Parathyroid adenoma (tissue), 2 donors: Measurements from ENCODE around the gene CKAP2.

Source experiments
- H2AFZ ChIP-seq: fragments of 300-600 bp; sonication (generic); one replicate; pipeline ENCODE4 v1.7.0; 2017; ENCODE audit warnings: antibody characterized with exemption, mild to moderate bottlenecking
- H3K27ac ChIP-seq: fragments of 300-600 bp; sonication (generic); one replicate; pipeline ENCODE4 v1.7.0; 2017
- H3K27me3 ChIP-seq: fragments of 300-600 bp; sonication (generic); one replicate; pipeline ENCODE4 v1.7.0; 2017; ENCODE audit warnings: low read length; ENCODE audit not compliant: control insufficient read depth, insufficient read depth
- H3K36me3 ChIP-seq: fragments of 300-600 bp; sonication (generic); one replicate; pipeline ENCODE4 v1.7.0; 2017; ENCODE audit warnings: low read length; ENCODE audit not compliant: control insufficient read depth, insufficient read depth
- H3K4me1 ChIP-seq: fragments of 300-600 bp; sonication (generic); one replicate; pipeline ENCODE4 v1.7.0; 2017; ENCODE audit warnings: control low read depth
- H3K4me2 ChIP-seq: fragments of 300-600 bp; sonication (generic); one replicate; pipeline ENCODE4 v1.7.0; 2017; ENCODE audit warnings: low read length
- H3K4me3 ChIP-seq: fragments of 300-600 bp; sonication (generic); one replicate; pipeline ENCODE4 v1.7.0; 2017; ENCODE audit warnings: low read depth, low read length
- H3K79me2 ChIP-seq: fragments of 300-600 bp; sonication (generic); one replicate; pipeline ENCODE4 v1.7.0; 2017; ENCODE audit warnings: control low read depth
- H3K9ac ChIP-seq: fragments of 300-600 bp; sonication (generic); one replicate; pipeline ENCODE4 v1.7.0; 2017; ENCODE audit warnings: mild to moderate bottlenecking
- H3K9me3 ChIP-seq: fragments of 300-600 bp; sonication (generic); one replicate; pipeline ENCODE4 v1.7.0; 2017; ENCODE audit warnings: low read length; ENCODE audit not compliant: control insufficient read depth
- TF ChIP-seq, protein P1 (sequence below): fragments of 300-600 bp; sonication (generic); IDR thresholded peaks from one replicate; pipeline ENCODE4 v1.7.0; 2017; ENCODE audit warnings: antibody characterized with exemption, mild to moderate bottlenecking
- donor health status: primary hyperparathyroidism.

CKAP2 gene

DNA sequence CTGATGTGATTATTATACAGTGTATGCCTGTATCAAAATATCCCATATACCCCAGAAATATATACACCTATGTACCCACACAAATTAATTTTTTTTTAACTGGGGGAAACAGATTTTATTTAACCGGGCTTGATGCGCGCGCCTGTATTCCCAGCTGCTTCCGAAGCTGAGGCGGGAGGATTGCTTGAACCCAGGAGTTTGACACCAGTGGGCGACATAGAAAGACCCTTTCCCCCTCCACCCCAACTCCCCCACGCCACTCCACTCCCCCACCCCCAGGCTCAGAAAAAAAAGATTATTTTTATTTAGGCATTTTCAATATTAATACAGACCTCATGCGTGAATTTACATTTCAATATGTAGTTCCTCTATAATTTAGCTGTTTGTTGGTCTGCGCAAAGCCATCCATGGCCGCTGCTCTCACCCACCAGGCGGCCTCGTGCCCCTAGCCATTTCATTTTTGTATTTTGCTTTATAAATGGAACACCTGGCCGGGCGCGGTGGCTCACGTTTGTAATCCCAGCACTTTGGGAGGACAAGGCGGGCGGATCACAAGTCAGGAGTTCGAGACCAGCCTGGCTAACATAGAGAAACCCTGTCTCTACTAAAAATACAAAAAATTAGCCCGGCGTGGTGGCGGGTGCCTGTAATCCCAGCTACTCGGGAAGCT lies 4.0 kb upstream of the CKAP2 start:
- H3K27ac ChIP-seq = no peak overlapping the region
- peak overlapping the region; percentile 19 for H3K9ac ChIP-seq
- no peak overlapping the region for H2AFZ ChIP-seq
- no peak overlapping the region for H3K4me2 ChIP-seq
- TF ChIP-seq, protein P1, sequence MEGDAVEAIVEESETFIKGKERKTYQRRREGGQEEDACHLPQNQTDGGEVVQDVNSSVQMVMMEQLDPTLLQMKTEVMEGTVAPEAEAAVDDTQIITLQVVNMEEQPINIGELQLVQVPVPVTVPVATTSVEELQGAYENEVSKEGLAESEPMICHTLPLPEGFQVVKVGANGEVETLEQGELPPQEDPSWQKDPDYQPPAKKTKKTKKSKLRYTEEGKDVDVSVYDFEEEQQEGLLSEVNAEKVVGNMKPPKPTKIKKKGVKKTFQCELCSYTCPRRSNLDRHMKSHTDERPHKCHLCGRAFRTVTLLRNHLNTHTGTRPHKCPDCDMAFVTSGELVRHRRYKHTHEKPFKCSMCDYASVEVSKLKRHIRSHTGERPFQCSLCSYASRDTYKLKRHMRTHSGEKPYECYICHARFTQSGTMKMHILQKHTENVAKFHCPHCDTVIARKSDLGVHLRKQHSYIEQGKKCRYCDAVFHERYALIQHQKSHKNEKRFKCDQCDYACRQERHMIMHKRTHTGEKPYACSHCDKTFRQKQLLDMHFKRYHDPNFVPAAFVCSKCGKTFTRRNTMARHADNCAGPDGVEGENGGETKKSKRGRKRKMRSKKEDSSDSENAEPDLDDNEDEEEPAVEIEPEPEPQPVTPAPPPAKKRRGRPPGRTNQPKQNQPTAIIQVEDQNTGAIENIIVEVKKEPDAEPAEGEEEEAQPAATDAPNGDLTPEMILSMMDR = no peak
- no peak overlapping the region for H3K4me3 ChIP-seq
- H3K9me3 ChIP-seq = no peaks in the 10 kb centered on the region
- no peaks in the 10 kb centered on the region for H3K27me3 ChIP-seq
- no peaks in the 10 kb centered on the region for H3K79me2 ChIP-seq
- H3K36me3 ChIP-seq = no peaks in the 10 kb centered on the region
- H3K4me1 ChIP-seq = no peaks in the 10 kb centered on the region

DNA sequence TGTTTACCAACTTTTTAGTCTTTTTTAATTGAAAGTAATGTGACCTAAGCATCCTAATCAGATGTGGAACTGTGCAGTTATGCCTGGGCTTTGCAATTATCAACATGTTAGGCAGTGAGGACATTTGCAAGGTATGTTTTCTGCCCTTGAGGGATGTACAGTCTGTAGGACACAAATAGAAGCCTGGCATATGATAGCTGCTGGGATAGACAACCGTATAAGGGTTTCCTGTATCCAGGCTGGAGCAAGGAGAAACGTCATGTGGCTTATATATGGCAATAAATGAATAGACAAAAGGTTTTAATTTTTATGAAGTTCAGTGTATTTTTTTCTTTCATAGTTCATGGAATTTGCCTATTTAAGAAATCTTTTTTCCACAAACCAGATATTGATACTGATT lies 2.8 kb upstream of the CKAP2 start:
- no peak overlapping the region for H2AFZ ChIP-seq
- no peak overlapping the region for H3K4me3 ChIP-seq
- no peaks in the 10 kb centered on the region for H3K27me3 ChIP-seq
- no peaks in the 10 kb centered on the region for H3K9me3 ChIP-seq
- H3K9ac ChIP-seq = no peak overlapping the region
- no peak overlapping the region for H3K27ac ChIP-seq
- TF ChIP-seq, protein P1 = no peak
- H3K4me1 ChIP-seq = no peaks in the 10 kb centered on the region
- H3K79me2 ChIP-seq = no peaks in the 10 kb centered on the region
- H3K36me3 ChIP-seq = no peaks in the 10 kb centered on the region
- H3K4me2 ChIP-seq = no peak overlapping the region

DNA sequence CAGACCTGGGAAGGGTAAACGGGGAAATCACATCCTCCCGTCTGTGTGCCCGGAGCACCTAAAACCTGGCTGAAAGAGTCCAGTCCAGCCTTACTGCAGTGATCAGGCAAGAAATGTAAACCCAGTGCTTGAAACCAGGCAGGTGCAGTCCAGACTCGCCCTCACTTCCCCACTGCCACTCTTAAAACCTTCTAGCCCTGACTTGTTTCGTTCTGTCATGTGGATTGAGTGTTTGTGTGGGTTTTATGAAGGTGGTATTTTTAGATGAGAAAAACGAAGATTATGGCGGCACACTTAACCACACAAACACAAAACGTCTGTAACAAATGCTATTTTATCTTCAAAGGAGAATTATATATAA lies 839 bp upstream of the CKAP2 start:
- Histone ChIP-seq H2AFZ (peak overlapping the region; percentile 89), H3K36me3 (no peaks in the 10 kb centered on the region), H3K4me2 (peak overlapping the region; percentile 96), H3K4me1 (no peaks in the 10 kb centered on the region), H3K4me3 (peak overlapping the region; percentile 76), H3K27ac (peak overlapping the region; percentile 64), H3K9me3 (no peaks in the 10 kb centered on the region), H3K27me3 (no peaks in the 10 kb centered on the region), H3K79me2 (no peaks in the 10 kb centered on the region), H3K9ac (no peak overlapping the region)
- TF ChIP-seq, protein P1 = no peak

DNA sequence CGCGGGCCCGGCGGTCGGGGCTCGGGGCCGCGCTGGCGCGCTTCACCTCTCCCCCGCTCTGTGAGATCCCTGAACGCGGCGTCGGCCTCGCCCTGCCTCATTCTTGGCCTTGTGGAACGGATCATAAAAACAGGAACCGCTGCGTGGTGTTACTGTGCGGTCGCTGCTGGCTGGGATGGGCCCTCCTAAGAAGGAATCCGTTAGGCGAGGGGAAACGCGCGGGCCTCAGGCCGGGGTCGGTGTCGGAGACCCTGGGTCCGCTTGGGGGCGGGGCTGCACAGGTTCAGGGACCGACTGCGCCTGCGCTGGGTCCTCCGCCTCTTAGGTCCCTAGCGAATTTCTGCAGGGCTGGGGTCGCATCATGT lies 381 bp downstream of the CKAP2 start:
- Histone ChIP-seq H3K36me3 (no peaks in the 10 kb centered on the region), H3K4me3 (peak overlapping the region; percentile 76), H3K9ac (no peak overlapping the region), H3K27me3 (no peaks in the 10 kb centered on the region), H3K9me3 (no peaks in the 10 kb centered on the region), H3K27ac (peak overlapping the region; percentile 64), H3K79me2 (no peaks in the 10 kb centered on the region), H2AFZ (peak overlapping the region; percentile 80), H3K4me1 (no peaks in the 10 kb centered on the region), H3K4me2 (peak overlapping the region; percentile 96)
- TF ChIP-seq, protein P1 = no peak

DNA sequence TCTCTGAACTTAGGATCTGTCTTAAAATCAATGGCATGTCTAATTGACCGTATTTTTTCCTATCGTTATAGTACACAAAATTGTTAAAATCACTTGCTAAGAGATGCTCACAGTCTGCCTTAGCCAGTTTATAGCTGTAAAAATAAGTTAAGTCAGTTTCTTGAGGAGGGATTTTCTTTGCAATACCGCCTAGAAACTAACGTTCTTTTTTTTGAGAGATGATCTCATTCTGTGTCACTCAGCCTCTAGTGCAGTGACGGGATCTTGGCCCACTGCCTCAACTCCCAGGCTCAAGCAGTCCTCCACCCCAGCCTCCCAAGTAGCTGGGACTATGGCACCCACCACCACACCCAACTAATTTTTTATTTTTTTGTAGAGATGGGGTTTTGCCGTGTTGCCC lies 4.4 kb downstream of the CKAP2 start:
- TF ChIP-seq, protein P1 = no peak
- Histone ChIP-seq H3K4me2 (no peak overlapping the region), H3K4me1 (no peaks in the 10 kb centered on the region), H3K9me3 (no peaks in the 10 kb centered on the region), H3K79me2 (no peaks in the 10 kb centered on the region), H3K27ac (no peak overlapping the region), H2AFZ (no peak overlapping the region), H3K27me3 (no peaks in the 10 kb centered on the region), H3K4me3 (no peak overlapping the region), H3K9ac (no peak overlapping the region), H3K36me3 (no peaks in the 10 kb centered on the region)
